Pancreas (tissue), 10 donors: ENCODE results near the gene DHX34. TPM values are rescaled to one million over a fixed set of nuclear protein-coding genes. Genes with fewer than 3 reads are reported as not detected.
A peak's percentile ranks its signal among the peaks of the same experiment; 100 is the strongest.
"Not testable (repeated sequence)": the region's sequence is repeated elsewhere in the genome, so short reads cannot be mapped to it uniquely, and the experiment has no call there.

Experiments used
- ATAC-seq, 4 donors: fragments of 200-7000 bp; cut with Tn5 transposase; one replicate each; pipeline versions ENCODE4 v1.8.0 to v1.9.1; 2020; ENCODE audit warnings: mild to moderate bottlenecking in 4 of 4, moderate library complexity in 4 of 4
- DNase-seq, 6 donors: peaks; one replicate each; pipeline ENCODE4 v3.0.0-alpha.2; 2020
- FAIRE-seq: peaks from 2 replicates; lab custom pipeline; 2012; peaks lifted over from hg19 to GRCh38; lab: Jason Lieb, UNC
- H3K27ac ChIP-seq, 4 donors: fragments of 200-600 bp; sonication (generic); 1 replicate in 3 of 4; 2 replicates in 1 of 4; pipeline versions ENCODE4 v1.5.0 to v1.8.0; 2020
- H3K27me3 ChIP-seq, 4 donors: fragments of 200-600 bp; one replicate each; pipeline ENCODE4 v1.8.0; 2021
- H3K36me3 ChIP-seq, 3 donors: fragments of 200-600 bp; sonication (generic) in 1 of 3; one replicate each; pipeline versions ENCODE4 v1.5.0 to v1.8.0; 2020 to 2021
- H3K4me1 ChIP-seq, 3 donors: fragments of 200-600 bp; one replicate each; pipeline ENCODE4 v1.8.0; 2021
- H3K4me3 ChIP-seq, 4 donors: fragments of 200-600 bp; sonication (generic) in 2 of 4; one replicate each; pipeline versions ENCODE4 v1.5.0 to v1.8.0; 2020 to 2021
- H3K9me3 ChIP-seq, 4 donors: fragments of 200-600 bp; one replicate each; pipeline ENCODE4 v1.8.0; 2021
- CTCF ChIP-seq, 4 donors: fragments of 200-600 bp; sonication (generic) in 3 of 4; IDR thresholded peaks; one replicate each; pipeline versions ENCODE4 v1.5.0 to v1.8.0; 2021; ENCODE audit warnings: antibody characterized with exemption in 4 of 4
- WGBS, 2 donors: extraction: QIAGEN DNeasy Blood & Tissue Kit; methylation state at CpG; one replicate each; pipeline ENCODE4 v1.1.7; 2013; 5-methylcytosine and 5-hydroxymethylcytosine counted together
- intact Hi-C, 3 donors: fragments of 100-400 bp; cut with DNase I; formaldehyde crosslinking; loops; one replicate each; pipeline versions ENCODE4 v1.11.1 to v1.14.2; 2022
- polyA plus RNA-seq, 2 donors: library from polyadenylated mRNA; stranded (reverse); fragments of 200-250 nt; gene quantifications; one replicate each; pipeline ENCODE4 v1.2.3, GENCODE V29; 2013
- total RNA-seq, 6 donors: library from RNA; stranded (reverse); fragmentation: NEBNext Ultra II Directional in 4 of 6; extraction: Animal tissue kit (Norgen Biotek cat#: 25700) in 4 of 6; gene quantifications; one replicate each; pipeline versions ENCODE4 v1.2.1 to v1.2.4, GENCODE V29; 2021 to 2023
- donor health status: healthy with polysubstance abuse.
- donor health status: DM: no; HTN: no; CAD: no; lungs with moderate emphysema.
- donor health status: DM: no; HTN: no; CAD: no.
- donor health status: control.
- donor health status: control.
- donor health status: Bipolar disorder and iron deficiency.
- donor health status: DM: yes; HTN: yes; CAD: no.
- donor health status: DM: no; HTN: no; CAD: no.
- donor health status: DM: no; HTN: no; CAD: no.
- donor health status: DM: yes; HTN: yes; CAD: no.

The DHX34 gene
- total and polyA plus RNA-seq, 8 donors, result 3.5 to 23.5 (median 5.9) TPM

- no peak overlapping the region for H3K27ac ChIP-seq
- intact Hi-C loops, result no loop called here
- H3K36me3 ChIP-seq, result peaks cover 6 to 57% (median 43%) of the 10 kb centered on the region in 3 donors
These were observed 29.1 kb downstream of the DHX34 start for GRCh38 chr19:47378246-47378645.

GRCh38 chr19:47379381-47379938 lies 30.3 kb downstream of the DHX34 start:
- Histone ChIP-seq H3K9me3 (no peaks in the 10 kb centered on the region), H3K36me3 (peaks cover 0 to 45% (median 36%) of the 10 kb centered on the region in 3 donors), H3K4me3 (no peak overlapping the region), H3K27ac (no peak overlapping the region), H3K4me1 (no peaks in the 10 kb centered on the region), H3K27me3 (no peaks in the 10 kb centered on the region)
- ATAC-seq, result no peak
- no peak for FAIRE-seq
- no peak for DNase-seq
- TF ChIP-seq CTCF (IDR thresholded peaks at IDR 0.05), result no peak
- WGBS, 2 donors, result 90 to 94% methylated on average over 21 to 23 of the region's 23 CpGs
- intact Hi-C loops, result no loop called here

More at GRCh38 chr19:47378246-47378645, 29.1 kb downstream of the DHX34 start:
- ATAC-seq, result no peak
- no peaks in the 10 kb centered on the region for H3K4me1 ChIP-seq
- TF ChIP-seq CTCF (IDR thresholded peaks at IDR 0.05), result no peak
- H3K27me3 ChIP-seq, result no peaks in the 10 kb centered on the region
- WGBS, 2 donors, result 92 to 93% methylated on average over 11 of the region's 11 CpGs
- no peak overlapping the region for H3K4me3 ChIP-seq
- DNase-seq, result no peak
- FAIRE-seq, result no peak
- no peaks in the 10 kb centered on the region for H3K9me3 ChIP-seq

- DNase-seq (no peak), ATAC-seq (no peak), FAIRE-seq (no peak)
- no peak overlapping the region for H3K27ac ChIP-seq
- no peak for TF ChIP-seq CTCF (IDR thresholded peaks at IDR 0.05)
- H3K9me3 ChIP-seq, result no peaks in the 10 kb centered on the region
- no peaks in the 10 kb centered on the region for H3K4me1 ChIP-seq
- no peaks in the 10 kb centered on the region for H3K27me3 ChIP-seq
- no peak overlapping the region for H3K4me3 ChIP-seq
- intact Hi-C loops, result loop anchor here in 1 of 3 donors (10.0 kb wide), 1 partner anchor 86 kb away; no protein-coding TSS in a partner anchor
- H3K36me3 ChIP-seq, result peaks cover 0 to 35% (median 29%) of the 10 kb centered on the region in 3 donors
- WGBS, 2 donors, result 94 to 97% methylated on average over 6 of the region's 6 CpGs
These were observed 31.4 kb downstream of the DHX34 start for GRCh38 chr19:47380559-47380958.

- Histone ChIP-seq H3K27ac (no peak overlapping the region), H3K27me3 (no peaks in the 10 kb centered on the region), H3K4me3 (no peak overlapping the region), H3K4me1 (no peaks in the 10 kb centered on the region), H3K36me3 (peaks cover 0 to 30% (median 26%) of the 10 kb centered on the region in 3 donors), H3K9me3 (no peaks in the 10 kb centered on the region)
- ATAC-seq (no peak), FAIRE-seq (no peak), DNase-seq (no peak)
- WGBS, 2 donors, result 92% methylated on average over 14 of the region's 14 CpGs
- TF ChIP-seq CTCF (IDR thresholded peaks at IDR 0.05), result no peak
- intact Hi-C loops, result loop anchor here in 1 of 3 donors (10.0 kb wide), 1 partner anchor 86 kb away; no protein-coding TSS in a partner anchor
These were observed 32.0 kb downstream of the DHX34 start for GRCh38 chr19:47381121-47381520.

GRCh38 chr19:47381653-47382279 lies 32.7 kb downstream of the DHX34 start:
- Histone ChIP-seq H3K27ac (no peak overlapping the region), H3K9me3 (no peaks in the 10 kb centered on the region), H3K27me3 (no peaks in the 10 kb centered on the region), H3K36me3 (peaks cover 0 to 24% (median 19%) of the 10 kb centered on the region in 3 donors), H3K4me1 (no peaks in the 10 kb centered on the region), H3K4me3 (no peak overlapping the region)
- DNase-seq (no peak), ATAC-seq (peak in 2 of 4 donors; percentile 10 to 34), FAIRE-seq (no peak)
- intact Hi-C loops, result loop anchor here in 1 of 3 donors (10.0 kb wide), 1 partner anchor 87 kb away; no protein-coding TSS in a partner anchor
- WGBS, 2 donors, result 88 to 90% methylated on average over 8 to 11 of the region's 11 CpGs
- TF ChIP-seq CTCF (IDR thresholded peaks at IDR 0.05), result no peak

- whole genome bisulfite sequencing, 2 donors, result 83 to 87% methylated on average over 5 of the region's 5 CpGs
- not testable (repeated sequence) for H3K27ac ChIP-seq, H3K27me3 ChIP-seq, H3K4me3 ChIP-seq, FAIRE-seq, DNase-seq, H3K9me3 ChIP-seq, H3K4me1 ChIP-seq, ATAC-seq
- intact Hi-C loops, result loop anchor here in 1 of 3 donors (10.0 kb wide), 1 partner anchor 89 kb away; no protein-coding TSS in a partner anchor
- peaks cover 0 to 19% (median 16%) of the 10 kb centered on the region in 3 donors for H3K36me3 ChIP-seq
These were observed 34.8 kb downstream of the DHX34 start for GRCh38 chr19:47383890-47384289.

- DNase-seq, FAIRE-seq, H3K4me3 ChIP-seq, H3K9me3 ChIP-seq, H3K27ac ChIP-seq, ATAC-seq, H3K4me1 ChIP-seq, H3K27me3 ChIP-seq: not testable (repeated sequence)
- WGBS, 2 donors, result 77% methylated on average over 4 of the region's 4 CpGs
- H3K36me3 ChIP-seq, result peaks cover 0 to 18% (median 16%) of the 10 kb centered on the region in 3 donors
- intact Hi-C loops, result loop anchor here in 1 of 3 donors (10.0 kb wide), 1 partner anchor 90 kb away; no protein-coding TSS in a partner anchor
These were observed 35.4 kb downstream of the DHX34 start for GRCh38 chr19:47384533-47384932.
